Gastroesophageal sphincter (tissue), 4 donors: ENCODE measurements around the gene ITGB6. TPM values are rescaled to one million over a fixed set of nuclear protein-coding genes. Genes with fewer than 3 reads are reported as not detected.

Source experiments
- ATAC-seq: fragments of 150-250 bp; one replicate; pipeline ENCODE4 v1.9.1; 2016; ENCODE audit warnings: mild to moderate bottlenecking, moderate library complexity
- H3K27ac ChIP-seq, 4 donors: fragments of 200-600 bp; sonication (generic) in 3 of 4; 1 replicate in 3 of 4; 2 replicates in 1 of 4; pipeline ENCODE4 v1.5.1; 2016 to 2019
- H3K27me3 ChIP-seq: fragments of 200-600 bp; sonication (generic); one replicate; pipeline ENCODE4 v1.5.1; 2019
- H3K36me3 ChIP-seq, 2 donors: fragments of 200-600 bp; sonication (generic); one replicate each; pipeline ENCODE4 v1.5.1; 2019; ENCODE audit warnings: control low read depth in 1 of 2
- H3K4me1 ChIP-seq, 3 donors: fragments of 200-600 bp; sonication (generic); 1 replicate in 2 of 3; 2 replicates in 1 of 3; pipeline ENCODE4 v1.5.1; 2016 to 2019; ENCODE audit warnings: control low read depth in 2 of 3
- H3K4me3 ChIP-seq, 2 donors: fragments of 200-600 bp; sonication (generic); one replicate each; pipeline ENCODE4 v1.5.1; 2019; ENCODE audit warnings: mild to moderate bottlenecking in 1 of 2, moderate library complexity in 1 of 2
- H3K9me3 ChIP-seq, 3 donors: fragments of 200-600 bp; sonication (generic); one replicate each; pipeline ENCODE4 v1.5.1; 2017 to 2019; ENCODE audit warnings: control low read depth in 2 of 3
- CTCF ChIP-seq, 4 experiments: fragments of 200-600 bp in 2 of 4; fragments of 450-650 bp in 2 of 4; sonication (generic) in 1 of 4; IDR thresholded peaks; one replicate each; pipeline ENCODE4 v1.5.1; 2017 to 2019; ENCODE audit warnings: antibody characterized with exemption in 4 of 4, mild to moderate bottlenecking in 2 of 4, moderate library complexity in 2 of 4
- EP300 ChIP-seq: sonication (generic); formaldehyde crosslinking; IDR thresholded peaks from one replicate; pipeline ENCODE4 v1.6.1; 2017; ENCODE audit warnings: antibody characterized with exemption, mild to moderate bottlenecking
- POLR2A ChIP-seq, 2 donors: fragments of 450-650 bp; IDR thresholded peaks; one replicate each; pipeline ENCODE4 v1.6.1; 2017; ENCODE audit warnings: antibody characterized with exemption in 2 of 2, mild to moderate bottlenecking in 2 of 2, moderate library complexity in 1 of 2
- POLR2AphosphoS5 ChIP-seq: sonication (generic); formaldehyde crosslinking; IDR thresholded peaks from one replicate; pipeline ENCODE4 v1.6.1; 2017; ENCODE audit warnings: antibody characterized with exemption
- WGBS, 2 donors: methylation state at CpG; one replicate each; pipeline ENCODE4 v1.1.5; 2018; ENCODE audit warnings: low coverage in 1 of 2; 5-methylcytosine and 5-hydroxymethylcytosine counted together
- total RNA-seq, 4 donors: library from RNA; depleted of rRNA; stranded (reverse); fragments of >200 nt; gene quantifications; one replicate each; pipeline ENCODE4 v1.1.0, GENCODE V29; 2016

The ITGB6 gene
- total RNA-seq, 4 donors from 2014 or later: 2.2 TPM; not detected in 3

- Histone ChIP-seq H3K4me1 (peaks cover 0 to 43% (median 7%) of the 10 kb centered on the region in 3 donors), H3K4me3 (peak within 1 kb of the TSS; percentile 74 to 89), H3K27ac (peak within 1 kb of the TSS in 3 of 4 donors; percentile 55 to 75 (median 70)), H3K36me3 (no peaks in the 10 kb centered on the region), H3K27me3 (no peaks in the 10 kb centered on the region), H3K9me3 (no peaks in the 10 kb centered on the region)
- peak; percentile 79 for ATAC-seq
- WGBS, 2 donors: no CpG with 5 or more reads among the region's 52 CpGs
- no peak for TF ChIP-seq POLR2AphosphoS5
- TF ChIP-seq POLR2A (IDR thresholded peaks at IDR 0.05): no peak
Observed at GRCh38 chr2:160062292-160063005, 137.6 kb downstream of the ITGB6 start, which contains the start of gene PLA2R1. Gene PLA2R1, minus strand, starts transcription at chr2:160062615. Its CDS starts 212 bp downstream, at chr2:160062403.

- WGBS, 2 donors: no CpG with 5 or more reads among the region's 27 CpGs
- Histone ChIP-seq H3K9me3 (no peaks in the 10 kb centered on the region), H3K27me3 (no peaks in the 10 kb centered on the region), H3K4me1 (peaks cover 0 to 43% (median 7%) of the 10 kb centered on the region in 3 donors), H3K27ac (peak overlapping the region in 3 of 4 donors; percentile 55 to 75 (median 70)), H3K4me3 (peak overlapping the region; percentile 74 to 89), H3K36me3 (no peaks in the 10 kb centered on the region)
- TF ChIP-seq POLR2AphosphoS5: no peak
- ATAC-seq: no peak
Observed at GRCh38 chr2:160061944-160062291, 138.2 kb downstream of the ITGB6 start.

- no peak for ATAC-seq
- Histone ChIP-seq H3K27ac (no peak overlapping the region), H3K4me1 (peaks cover 0 to 43% (median 7%) of the 10 kb centered on the region in 3 donors), H3K27me3 (no peaks in the 10 kb centered on the region), H3K9me3 (no peaks in the 10 kb centered on the region), H3K36me3 (no peaks in the 10 kb centered on the region), H3K4me3 (peak overlapping the region; percentile 74 to 89)
- TF ChIP-seq EP300: no peak
- no peak for TF ChIP-seq POLR2A (IDR thresholded peaks at IDR 0.05)
- TF ChIP-seq CTCF (IDR thresholded peaks at IDR 0.05): no peak
- no peak for TF ChIP-seq POLR2AphosphoS5
- 61 to 81% methylated on average over 4 to 11 of the region's 18 CpGs for WGBS, 2 donors
Observed at GRCh38 chr2:160061533-160061932, 138.5 kb downstream of the ITGB6 start.

GRCh38 chr2:160060297-160060696, 139.8 kb downstream of the ITGB6 start:
- no peak for ATAC-seq
- Histone ChIP-seq H3K27ac (no peak overlapping the region), H3K36me3 (no peaks in the 10 kb centered on the region)

GRCh38 chr2:160057356-160057755, 142.7 kb downstream of the ITGB6 start:
- TF ChIP-seq CTCF (IDR thresholded peaks at IDR 0.05): no peak
- TF ChIP-seq POLR2A (IDR thresholded peaks at IDR 0.05): no peak
- no peaks in the 10 kb centered on the region for H3K27me3 ChIP-seq
- no peak overlapping the region for H3K4me3 ChIP-seq
- ATAC-seq: no peak
- H3K36me3 ChIP-seq: no peaks in the 10 kb centered on the region
- peaks cover 0 to 38% (median 0%) of the 10 kb centered on the region in 3 donors for H3K4me1 ChIP-seq
- H3K27ac ChIP-seq: no peak overlapping the region
- H3K9me3 ChIP-seq: no peaks in the 10 kb centered on the region
- 57 to 77% methylated on average over 1 to 2 of the region's 2 CpGs for WGBS, 2 donors

More at GRCh38 chr2:160060297-160060696, 139.8 kb downstream of the ITGB6 start:
- 96 to 100% methylated on average over 2 of the region's 2 CpGs for WGBS, 2 donors
- Histone ChIP-seq H3K4me1 (peaks cover 0 to 49% (median 7%) of the 10 kb centered on the region in 3 donors), H3K9me3 (no peaks in the 10 kb centered on the region), H3K4me3 (no peak overlapping the region), H3K27me3 (no peaks in the 10 kb centered on the region)
- TF ChIP-seq POLR2A (IDR thresholded peaks at IDR 0.05) (no peak), CTCF (IDR thresholded peaks at IDR 0.05) (no peak), EP300 (no peak), POLR2AphosphoS5 (no peak)

- no peak for TF ChIP-seq CTCF (IDR thresholded peaks at IDR 0.05)
- no peak for TF ChIP-seq POLR2AphosphoS5
- no peak for TF ChIP-seq EP300
- no peak for TF ChIP-seq POLR2A (IDR thresholded peaks at IDR 0.05)
- H3K9me3 ChIP-seq: no peaks in the 10 kb centered on the region
Observed at GRCh38 chr2:160055726-160056108, 144.4 kb downstream of the ITGB6 start.

More at GRCh38 chr2:160055726-160056108, 144.4 kb downstream of the ITGB6 start:
- peaks cover 0 to 41% (median 5%) of the 10 kb centered on the region in 3 donors for H3K4me1 ChIP-seq
- H3K4me3 ChIP-seq: no peak overlapping the region
- H3K27me3 ChIP-seq: no peaks in the 10 kb centered on the region
- 87 to 93% methylated on average over 7 of the region's 7 CpGs for WGBS, 2 donors
- no peak overlapping the region for H3K27ac ChIP-seq
- no peaks in the 10 kb centered on the region for H3K36me3 ChIP-seq
- ATAC-seq: no peak
